SK-N-SH (cell line): ENCODE measurements around the gene ZNF512B. TPM values are rescaled to one million over a fixed set of nuclear protein-coding genes. Genes with fewer than 3 reads are reported as not detected.

Source experiments
- CTCF ChIA-PET: fragments of 300-600, 350-600 bp; formaldehyde crosslinking; extraction: SDS; loops from one replicate; lab custom pipeline; 2021; lab: Yijun Ruan, JAX
- POLR2A ChIA-PET: fragments of 350-600 bp; sonication (Branson Sonifier 250); formaldehyde crosslinking; extraction: SDS; loops from one replicate; lab custom pipeline; 2020; ENCODE audit warnings: antibody characterized with exemption, inconsistent platforms; lab: Yijun Ruan, JAX
- DNase-seq: peaks from one replicate; pipeline ENCODE4 v3.0.0; 2012
- H2AFZ ChIP-seq: fragments of 200-600 bp; sonication (generic); 2 replicates; pipeline ENCODE4 v1.8.1; 2016; ENCODE audit warnings: antibody characterized with exemption, mild to moderate bottlenecking, low read depth
- H3F3A ChIP-seq: fragments of 200-600 bp; sonication (generic); replicated peaks from 2 replicates; pipeline ENCODE3; 2016; ENCODE audit warnings: antibody characterized with exemption, mild to moderate bottlenecking; ENCODE audit not compliant: insufficient read depth
- H3K27ac ChIP-seq, 2 experiments: fragments of 200-500 bp in 1 of 2; fragments of 200-600 bp in 1 of 2; sonication (Bioruptor generic) in 1 of 2; sonication (generic), shearing (Covaris generic) in 1 of 2; 2 replicates each; pipeline versions ENCODE4 v1.5.1 to v1.6.1; 2014 to 2016; ENCODE audit warnings: low read depth in 2 of 2, inconsistent platforms in 1 of 2, low read length in 1 of 2, mild to moderate bottlenecking in 1 of 2, mixed read lengths in 1 of 2
- H3K27me3 ChIP-seq: fragments of 200-600 bp; sonication (generic), shearing (Covaris generic); 2 replicates; pipeline ENCODE4 v1.6.1; 2016; ENCODE audit warnings: mixed run types; ENCODE audit not compliant: insufficient read depth
- H3K36me3 ChIP-seq, 2 experiments: fragments of 200-500 bp in 1 of 2; fragments of 200-600 bp in 1 of 2; sonication (Bioruptor generic) in 1 of 2; sonication (generic) in 1 of 2; replicated peaks in 1 of 2; 2 replicates each; pipeline versions ENCODE3 to v1.5.1; 2014 to 2016; ENCODE audit warnings: low read length in 1 of 2, mild to moderate bottlenecking in 1 of 2; ENCODE audit not compliant: insufficient read depth in 2 of 2, control insufficient read depth in 1 of 2
- H3K4me1 ChIP-seq, 2 experiments: fragments of 200-500 bp in 1 of 2; fragments of 200-600 bp in 1 of 2; sonication (Bioruptor generic) in 1 of 2; sonication (generic), shearing (Covaris generic) in 1 of 2; 2 replicates each; pipeline versions ENCODE4 v1.5.1 to v1.6.1; 2014 to 2016; ENCODE audit warnings: low read depth in 1 of 2, low read length in 1 of 2, mixed run types in 1 of 2; ENCODE audit not compliant: insufficient read depth in 2 of 2, control insufficient read depth in 1 of 2
- H3K4me2 ChIP-seq: fragments of 200-600 bp; sonication (generic), shearing (Covaris generic); 2 replicates; pipeline ENCODE4 v1.6.1; 2017; ENCODE audit warnings: mixed run types
- H3K4me3 ChIP-seq, 2 experiments: fragments of 200-500 bp in 1 of 2; fragments of 200-600 bp in 1 of 2; sonication (Bioruptor generic) in 1 of 2; sonication (generic), shearing (Covaris generic) in 1 of 2; 2 replicates each; pipeline versions ENCODE4 v1.5.1 to v1.8.1; 2014 to 2016; ENCODE audit warnings: low read depth in 2 of 2, inconsistent platforms in 1 of 2, low read length in 1 of 2, mild to moderate bottlenecking in 1 of 2, mixed read lengths in 1 of 2, moderate library complexity in 1 of 2
- H3K79me2 ChIP-seq: fragments of 200-600 bp; sonication (generic); 2 replicates; pipeline ENCODE4 v1.8.1; 2017; ENCODE audit warnings: mild to moderate bottlenecking; ENCODE audit not compliant: insufficient read depth
- H3K9ac ChIP-seq: fragments of 200-600 bp; sonication (generic); 2 replicates; pipeline ENCODE4 v1.6.1; 2017; ENCODE audit warnings: mixed run types
- H3K9me2 ChIP-seq: fragments of 200-600 bp; sonication (generic); 2 replicates; pipeline ENCODE4 v1.6.1; 2017; ENCODE audit warnings: mixed run types
- H3K9me3 ChIP-seq: fragments of 200-600 bp; sonication (generic); 2 replicates; pipeline ENCODE4 v1.6.1; 2017; ENCODE audit warnings: mixed run types, mild to moderate bottlenecking, moderate library complexity
- H4K20me1 ChIP-seq: fragments of 200-600 bp; sonication (generic); 2 replicates; pipeline ENCODE4 v1.6.1; 2017; ENCODE audit warnings: mild to moderate bottlenecking, mixed run types; ENCODE audit not compliant: insufficient read depth
- FOXM1 ChIP-seq: IDR thresholded peaks from 2 replicates; pipeline ENCODE4 v1.4.0; 2012; ENCODE audit warnings: low read depth, mild to moderate bottlenecking
- GABPA ChIP-seq: IDR thresholded peaks from 2 replicates; pipeline ENCODE4 v1.4.0; 2012; ENCODE audit warnings: low read depth, mild to moderate bottlenecking
- GATA2 ChIP-seq: sonication (generic); formaldehyde crosslinking; IDR thresholded peaks from 2 replicates; pipeline ENCODE4 v1.5.0; 2020; ENCODE audit warnings: mild to moderate bottlenecking, missing genetic modification reagents
- MXI1 ChIP-seq: IDR thresholded peaks from 2 replicates; pipeline ENCODE4 v1.6.1; 2012; ENCODE audit warnings: mild to moderate bottlenecking, low read depth, low read length, improper control_type of control experiment
- RFX5 ChIP-seq: IDR thresholded peaks from 2 replicates; pipeline ENCODE4 v1.6.1; 2012; ENCODE audit warnings: mild to moderate bottlenecking, improper control_type of control experiment, low read length
- RXRA ChIP-seq: IDR thresholded peaks from 2 replicates; pipeline ENCODE4 v1.4.0; 2012; ENCODE audit warnings: low read depth, mild to moderate bottlenecking, borderline replicate concordance
- SMC3 ChIP-seq: IDR thresholded peaks from 2 replicates; pipeline ENCODE4 v1.6.1; 2012; ENCODE audit warnings: low read depth, low read length, improper control_type of control experiment
- TAF1 ChIP-seq: IDR thresholded peaks from 2 replicates; pipeline ENCODE4 v1.6.1; 2012; ENCODE audit warnings: low read depth, mild to moderate bottlenecking, low read length, moderate library complexity, borderline replicate concordance
- TCF12 ChIP-seq: IDR thresholded peaks from 2 replicates; pipeline ENCODE4 v1.4.0; 2012
- YY1 ChIP-seq: IDR thresholded peaks from 2 replicates; pipeline ENCODE4 v1.4.0; 2012; ENCODE audit warnings: low read depth, mild to moderate bottlenecking
- WGBS: methylation state at CpG from one replicate; pipeline ENCODE4 v1.1.6; 2017; ENCODE audit warnings: low lambda C conversion rate; 5-methylcytosine and 5-hydroxymethylcytosine counted together
- polyA plus RNA-seq, 3 experiments: library from polyadenylated mRNA; depleted of rRNA; stranded (reverse); fragments of >200 nt; gene quantifications; 2 replicates each; pipeline ENCODE4 v1.2.3, GENCODE V29; 2012
- TF ChIP-seq, protein P1 (sequence below): fragments of 150-350 bp; IDR thresholded peaks from 2 replicates; pipeline ENCODE4 v1.6.1; 2016; ENCODE audit warnings: mild to moderate bottlenecking, low read depth, low read length
- TF ChIP-seq, protein P2 (sequence below): fragments of 200-600 bp; sonication (generic); IDR thresholded peaks from 2 replicates; pipeline ENCODE4 v1.6.1; 2017; ENCODE audit warnings: antibody characterized with exemption, mild to moderate bottlenecking, moderate library complexity

The ZNF512B gene
- polyA plus RNA-seq, 1 of the 3 experiments (the other 2 are of a cell fraction), result 11.8 TPM

DNA sequence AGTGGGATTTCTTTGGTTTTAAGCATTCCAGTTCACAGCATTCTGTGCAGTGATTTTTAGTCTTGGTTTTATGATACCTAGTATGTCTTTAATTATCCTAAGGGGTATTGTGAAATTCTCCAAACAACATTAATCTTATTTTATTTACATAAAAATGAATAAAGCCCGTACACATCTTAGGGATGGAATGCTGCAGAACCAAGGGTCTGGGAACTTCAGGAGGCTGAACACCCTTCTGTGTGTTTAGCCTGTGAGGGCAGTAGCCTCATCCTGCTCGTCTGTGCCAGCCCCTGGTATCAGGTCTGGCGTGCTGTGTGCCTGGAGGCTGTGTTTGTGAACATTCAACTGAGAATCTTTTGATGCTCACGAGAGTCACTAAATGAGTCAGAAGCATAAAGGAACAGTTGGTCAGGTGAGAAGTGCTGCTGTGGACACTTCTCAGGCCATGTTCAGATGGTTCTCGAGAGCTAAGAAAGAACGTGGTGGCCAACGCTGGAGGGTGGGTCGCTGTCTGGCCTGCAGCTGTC, 41.0 kb upstream of the ZNF512B start:
- Histone ChIP-seq H3F3A (no peaks in the 10 kb centered on the region), H3K4me2 (no peak overlapping the region), H3K4me3 (no peak overlapping the region), H2AFZ (no peak overlapping the region), H3K9ac (no peak overlapping the region), H4K20me1 (no peaks in the 10 kb centered on the region), H3K27ac (no peak overlapping the region), H3K27me3 (no peaks in the 10 kb centered on the region)
- WGBS, result 94% methylated on average over 8 of the region's 8 CpGs
- DNase-seq, result no peak
- CTCF ChIA-PET, result interaction anchor here (0.9 to 1.1 kb wide), 3 partner anchors 11 to 37 kb away, joined by 3 read pairs; no protein-coding TSS in a partner anchor
- TF ChIP-seq SMC3 (no peak), FOXM1 (no peak), GATA2 (CRISPR knock-in tag) (no peak), RXRA (no peak), YY1 (no peak), GABPA (no peak), TCF12 (no peak), TAF1 (no peak), RFX5 (no peak), MXI1 (no peak)
- TF ChIP-seq, protein P1, sequence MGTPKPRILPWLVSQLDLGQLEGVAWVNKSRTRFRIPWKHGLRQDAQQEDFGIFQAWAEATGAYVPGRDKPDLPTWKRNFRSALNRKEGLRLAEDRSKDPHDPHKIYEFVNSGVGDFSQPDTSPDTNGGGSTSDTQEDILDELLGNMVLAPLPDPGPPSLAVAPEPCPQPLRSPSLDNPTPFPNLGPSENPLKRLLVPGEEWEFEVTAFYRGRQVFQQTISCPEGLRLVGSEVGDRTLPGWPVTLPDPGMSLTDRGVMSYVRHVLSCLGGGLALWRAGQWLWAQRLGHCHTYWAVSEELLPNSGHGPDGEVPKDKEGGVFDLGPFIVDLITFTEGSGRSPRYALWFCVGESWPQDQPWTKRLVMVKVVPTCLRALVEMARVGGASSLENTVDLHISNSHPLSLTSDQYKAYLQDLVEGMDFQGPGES, result no peak
- TF ChIP-seq, protein P2, sequence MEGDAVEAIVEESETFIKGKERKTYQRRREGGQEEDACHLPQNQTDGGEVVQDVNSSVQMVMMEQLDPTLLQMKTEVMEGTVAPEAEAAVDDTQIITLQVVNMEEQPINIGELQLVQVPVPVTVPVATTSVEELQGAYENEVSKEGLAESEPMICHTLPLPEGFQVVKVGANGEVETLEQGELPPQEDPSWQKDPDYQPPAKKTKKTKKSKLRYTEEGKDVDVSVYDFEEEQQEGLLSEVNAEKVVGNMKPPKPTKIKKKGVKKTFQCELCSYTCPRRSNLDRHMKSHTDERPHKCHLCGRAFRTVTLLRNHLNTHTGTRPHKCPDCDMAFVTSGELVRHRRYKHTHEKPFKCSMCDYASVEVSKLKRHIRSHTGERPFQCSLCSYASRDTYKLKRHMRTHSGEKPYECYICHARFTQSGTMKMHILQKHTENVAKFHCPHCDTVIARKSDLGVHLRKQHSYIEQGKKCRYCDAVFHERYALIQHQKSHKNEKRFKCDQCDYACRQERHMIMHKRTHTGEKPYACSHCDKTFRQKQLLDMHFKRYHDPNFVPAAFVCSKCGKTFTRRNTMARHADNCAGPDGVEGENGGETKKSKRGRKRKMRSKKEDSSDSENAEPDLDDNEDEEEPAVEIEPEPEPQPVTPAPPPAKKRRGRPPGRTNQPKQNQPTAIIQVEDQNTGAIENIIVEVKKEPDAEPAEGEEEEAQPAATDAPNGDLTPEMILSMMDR, result no peak
- TF ChIP-seq, all 33 proteins: peak for 0
- Histone ChIP-seq H3K36me3 (peaks cover 43 to 55% of the 10 kb centered on the region in 2 experiments), H3K4me1 (no peaks in the 10 kb centered on the region), H3K79me2 (peaks cover 22% of the 10 kb centered on the region), H3K9me2 (no peaks in the 10 kb centered on the region), H3K9me3 (no peaks in the 10 kb centered on the region)
- POLR2A ChIA-PET, result no interaction called here

GRCh38 chr20:64009811-64010387, 40.2 kb upstream of the ZNF512B start:
- CTCF ChIA-PET, result interaction anchor here (0.9 to 1.1 kb wide), 3 partner anchors 12 to 36 kb away, joined by 3 read pairs; no protein-coding TSS in a partner anchor
- Histone ChIP-seq H3K9me2 (no peaks in the 10 kb centered on the region), H3F3A (no peaks in the 10 kb centered on the region), H4K20me1 (no peaks in the 10 kb centered on the region), H3K36me3 (peaks cover 43 to 53% of the 10 kb centered on the region in 2 experiments), H3K79me2 (peaks cover 29% of the 10 kb centered on the region), H2AFZ (no peak overlapping the region), H3K4me1 (no peaks in the 10 kb centered on the region), H3K27me3 (no peaks in the 10 kb centered on the region), H3K4me3 (no peak overlapping the region), H3K9me3 (no peaks in the 10 kb centered on the region), H3K9ac (no peak overlapping the region), H3K4me2 (no peak overlapping the region), H3K27ac (no peak overlapping the region)
- TF ChIP-seq, protein P1, result no peak
- no peak for TF ChIP-seq MXI1
- POLR2A ChIA-PET, result no interaction called here
- DNase-seq, result no peak
- WGBS, result 93% methylated on average over 13 of the region's 13 CpGs
